A673 (cell line): ENCODE results near the gene PRKG1.

Experiments used
- CTCF ChIP-seq: fragments of 300-800, 200-600 bp; sonication (generic); conservative IDR thresholded peaks from 2 replicates; pipeline ENCODE4 v1.5.1; 2017; ENCODE audit warnings: low read depth, mild to moderate bottlenecking, antibody characterized with exemption, low read length, moderate library complexity, mixed read lengths
- EZH2 ChIP-seq: fragments of 200-600 bp; sonication (generic); IDR thresholded peaks from 2 replicates; pipeline ENCODE4 v1.6.1; 2017; ENCODE audit warnings: borderline replicate concordance, low read depth, mild to moderate bottlenecking, mixed read lengths, antibody characterized with exemption, low read length; ENCODE audit not compliant: poor library complexity, severe bottlenecking

DNA sequence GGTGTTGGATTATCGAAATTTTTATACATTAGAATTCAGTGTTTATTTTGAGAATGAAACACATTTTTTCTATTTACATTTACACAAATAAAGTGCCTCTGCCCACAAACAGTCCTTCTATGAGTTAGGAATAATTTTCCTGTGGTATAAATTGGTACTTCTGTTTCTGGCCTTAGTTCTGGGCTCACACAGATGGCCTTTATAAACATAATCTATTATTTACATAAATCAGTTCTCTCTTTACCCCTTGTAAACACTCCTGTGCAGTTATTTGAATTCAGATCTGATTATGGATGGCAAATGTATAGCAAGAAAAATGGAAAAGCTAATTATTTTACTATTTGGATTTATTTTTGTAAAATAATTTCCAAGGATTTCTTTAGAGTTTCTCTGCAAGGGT is 143.2 kb downstream of the PRKG1 start:
- TF ChIP-seq CTCF (no peak), EZH2 (no peak)
